GM21576 (cell line): ENCODE data around the gene ZNF805.
A peak's percentile ranks its signal among the peaks of the same experiment; 100 is the strongest.
"Not testable (repeated sequence)": the region's sequence is repeated elsewhere in the genome, so short reads cannot be mapped to it uniquely, and the experiment has no call there.

Experiments used
- ATAC-seq: cut with Tn5 transposase; IDR thresholded peaks from one replicate; pipeline ENCODE4 v1.9.1; 2021; ENCODE audit warnings: mild to moderate bottlenecking, moderate library complexity; ENCODE audit not compliant: unreplicated experiment

ZNF805 gene

DNA sequence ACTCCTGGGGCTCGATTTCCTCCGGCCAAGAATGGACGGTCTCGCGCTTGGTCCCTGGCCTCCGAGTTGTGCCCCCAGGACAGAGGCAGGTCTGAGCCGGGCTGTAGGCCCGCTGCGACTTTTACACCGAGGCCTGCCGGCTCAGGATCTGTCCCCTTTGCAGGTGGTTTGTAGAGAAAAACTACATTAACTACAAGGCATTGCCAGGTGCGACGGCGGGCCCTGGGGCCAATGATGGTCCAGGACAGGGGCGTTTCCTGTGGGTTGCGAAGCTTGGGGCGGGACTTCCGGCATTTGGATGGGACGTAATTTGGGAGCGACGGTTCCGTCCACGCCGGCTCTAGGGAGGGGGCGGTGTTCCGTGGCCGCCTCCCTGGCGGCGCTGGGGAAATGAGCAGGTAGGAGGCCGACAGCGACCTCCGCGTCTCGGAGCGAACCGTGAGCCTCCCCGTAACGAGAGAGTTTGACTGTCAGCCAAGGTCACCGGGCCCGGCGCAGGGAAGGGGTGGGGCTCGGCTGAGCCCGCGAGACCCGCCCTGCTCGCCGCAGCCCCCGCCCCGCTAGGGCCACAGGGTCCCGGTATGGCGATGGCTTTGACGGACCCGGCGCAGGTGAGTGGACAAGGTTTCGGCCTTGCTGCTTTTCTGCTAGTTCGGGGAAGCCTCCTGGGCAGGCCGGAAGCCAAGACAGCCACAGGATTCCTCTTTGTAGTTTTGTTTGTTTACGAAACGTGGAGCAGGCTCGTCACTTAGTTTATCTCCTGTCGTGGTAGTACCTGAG, at the start of gene ZNF805:
Gene ZNF805 (plus strand): TSS at position 322 of the 780 bp plus-strand sequence. CDS start 260 bp downstream, at position 582.
- ATAC-seq, result peak; percentile 91

DNA sequence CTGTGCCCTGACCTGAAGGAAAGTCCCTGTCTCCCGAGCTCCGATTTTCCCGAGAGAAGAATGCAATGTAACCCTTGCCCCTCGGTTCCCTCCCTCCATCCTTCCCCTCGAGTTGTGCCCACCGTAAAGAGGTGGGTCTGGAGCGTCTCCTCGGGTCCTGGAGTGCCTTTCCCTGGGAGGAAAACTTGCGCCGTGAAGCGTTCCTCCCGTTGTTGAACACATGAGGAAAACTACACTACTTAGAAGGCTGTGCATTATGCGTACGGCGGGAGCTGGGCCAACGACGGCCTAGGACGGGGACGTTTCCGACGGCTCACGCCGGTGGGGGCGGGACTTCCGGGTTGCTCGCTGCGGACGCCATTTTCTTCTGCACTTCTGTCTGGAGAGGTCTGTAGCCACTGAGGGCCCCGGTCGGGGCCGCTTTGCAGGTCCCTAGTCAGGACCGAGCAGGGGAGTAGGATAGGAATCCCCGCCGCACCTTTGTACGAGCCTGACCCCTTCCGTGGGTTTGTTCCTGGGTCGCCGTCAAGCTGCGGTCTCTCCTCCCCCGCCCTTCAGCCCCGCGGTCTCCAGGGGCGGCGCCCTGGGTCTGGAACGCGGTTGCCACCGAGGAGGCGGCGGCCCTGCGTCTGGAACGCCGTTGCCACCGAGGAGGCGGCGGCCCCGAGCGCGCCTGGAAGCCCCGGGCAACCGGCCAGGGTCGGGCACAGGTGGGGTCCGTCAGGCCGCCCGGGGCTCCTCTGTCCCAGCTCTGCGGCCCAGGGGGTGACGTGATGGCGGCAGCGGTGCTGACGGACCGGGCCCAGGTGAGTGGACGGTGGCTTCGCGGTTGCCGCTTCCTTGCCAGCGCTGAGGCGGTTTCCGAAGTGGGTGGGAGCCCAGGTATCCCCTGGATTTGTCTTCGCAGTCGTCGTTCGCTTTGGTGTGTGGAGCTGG, 49.0 kb upstream of the ZNF805 start, which contains the start of gene ZNF264:
Gene ZNF264 (plus strand): TSS at position 360 of the 936 bp plus-strand sequence. CDS start 414 bp downstream, at position 774.
- peak; percentile 85 for ATAC-seq

DNA sequence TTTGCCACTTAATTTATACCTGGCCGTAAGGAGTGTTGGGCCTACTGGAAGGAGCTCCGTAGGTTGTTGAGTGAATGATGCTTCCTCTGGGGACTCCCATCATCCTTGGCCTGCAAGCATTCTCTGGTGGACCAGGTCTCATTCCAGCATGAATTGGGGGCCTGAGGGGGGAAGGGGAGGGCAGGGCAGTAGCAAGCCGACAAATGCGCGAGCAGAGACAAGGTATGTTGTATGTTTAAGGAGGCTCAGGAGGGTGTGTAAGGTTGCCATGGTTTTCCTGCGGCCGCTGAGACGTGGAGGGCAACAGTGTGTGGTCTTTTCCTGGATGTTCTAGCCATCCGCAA, 48.4 kb upstream of the ZNF805 start:
- peak; percentile 15 for ATAC-seq

DNA sequence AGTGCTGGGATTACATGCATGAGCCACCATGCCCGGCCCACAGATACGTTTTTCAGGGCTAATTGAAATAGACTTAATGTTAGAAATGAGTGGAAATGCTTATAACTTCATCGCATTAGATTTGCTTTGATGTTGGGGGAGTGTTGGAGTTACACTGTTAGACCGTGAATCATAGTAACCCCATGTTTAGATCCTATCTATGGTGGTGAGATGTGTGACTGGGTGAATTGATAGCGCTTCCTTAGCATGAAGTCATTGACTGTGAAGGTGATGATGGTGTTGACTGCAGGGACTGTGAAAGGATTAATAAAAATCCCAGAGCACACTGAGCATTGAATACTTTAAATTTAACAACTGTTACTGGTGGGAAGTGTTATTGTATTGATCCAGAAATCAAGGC, 47.4 kb upstream of the ZNF805 start:
- no peak for ATAC-seq

DNA sequence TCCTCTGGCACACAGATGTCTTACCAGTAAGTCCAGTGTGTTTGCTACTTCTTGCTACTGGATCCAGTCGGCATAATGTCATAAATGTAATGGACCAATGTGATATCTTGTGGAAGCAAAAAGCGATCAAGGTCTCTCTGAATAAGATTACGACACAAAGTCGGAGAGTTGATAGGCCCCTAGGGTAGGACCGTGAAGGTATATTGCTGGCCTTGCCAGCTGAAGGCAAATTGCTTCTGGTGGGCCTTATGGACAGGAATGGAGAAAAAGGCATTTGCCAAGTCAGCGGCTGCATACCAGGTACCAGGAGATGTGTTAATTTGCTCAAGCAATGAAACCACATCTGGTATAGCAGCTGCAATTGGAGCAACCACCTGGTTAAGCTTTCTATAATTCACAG, 42.6 kb upstream of the ZNF805 start:
- not testable (repeated sequence) for ATAC-seq

DNA sequence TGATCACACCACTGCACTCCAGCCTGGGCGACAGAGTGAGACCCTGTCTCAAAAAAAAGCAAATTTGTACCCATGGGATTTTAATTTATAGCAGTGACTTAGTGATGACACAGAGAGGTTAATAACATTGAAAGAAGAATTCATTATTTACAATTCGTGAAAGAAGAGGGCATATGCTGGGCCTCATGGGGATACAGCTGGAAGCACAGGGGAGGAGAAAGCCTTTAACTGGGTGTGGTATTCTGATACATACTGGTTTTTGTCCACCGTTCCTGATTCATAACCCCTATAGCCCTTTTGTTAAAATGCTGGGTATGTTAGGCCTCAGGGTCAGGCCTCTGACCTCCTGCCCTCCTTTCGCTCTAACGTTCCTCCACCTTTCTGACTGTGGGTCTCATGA, 38.3 kb upstream of the ZNF805 start:
- ATAC-seq, result no peak

DNA sequence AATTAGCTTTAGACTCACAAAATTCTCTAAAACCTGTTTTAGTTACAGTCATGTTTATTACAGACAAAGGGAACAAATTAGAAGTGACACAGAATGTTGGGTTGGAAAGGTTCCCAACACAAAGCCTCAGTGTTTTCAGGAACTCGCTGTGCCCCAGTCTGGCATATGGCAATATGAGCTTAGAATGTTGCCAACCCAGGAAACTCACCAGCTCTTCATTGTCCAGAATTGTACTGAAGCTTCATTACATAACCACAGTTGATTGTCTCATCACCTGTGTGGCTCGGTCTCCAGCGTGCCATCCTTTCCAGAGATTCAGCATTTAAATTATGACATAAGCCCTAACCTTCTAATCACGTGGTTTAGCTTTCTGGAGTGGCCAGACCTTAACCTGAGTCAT, 30.1 kb upstream of the ZNF805 start:
- no peak for ATAC-seq

DNA sequence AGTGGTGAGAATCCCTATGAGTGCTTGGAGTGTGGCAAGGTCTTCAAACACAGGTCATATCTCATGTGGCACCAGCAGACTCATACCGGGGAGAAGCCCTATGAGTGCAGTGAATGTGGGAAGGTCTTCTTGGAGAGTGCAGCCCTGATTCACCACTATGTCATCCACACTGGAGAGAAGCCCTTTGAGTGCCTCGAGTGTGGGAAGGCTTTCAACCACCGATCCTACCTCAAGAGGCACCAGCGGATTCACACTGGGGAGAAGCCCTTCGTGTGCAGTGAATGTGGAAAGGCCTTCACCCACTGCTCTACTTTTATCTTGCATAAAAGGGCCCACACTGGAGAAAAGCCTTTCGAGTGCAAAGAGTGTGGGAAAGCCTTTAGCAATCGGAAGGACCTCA, 28.3 kb upstream of the ZNF805 start:
- ATAC-seq, result no peak

DNA sequence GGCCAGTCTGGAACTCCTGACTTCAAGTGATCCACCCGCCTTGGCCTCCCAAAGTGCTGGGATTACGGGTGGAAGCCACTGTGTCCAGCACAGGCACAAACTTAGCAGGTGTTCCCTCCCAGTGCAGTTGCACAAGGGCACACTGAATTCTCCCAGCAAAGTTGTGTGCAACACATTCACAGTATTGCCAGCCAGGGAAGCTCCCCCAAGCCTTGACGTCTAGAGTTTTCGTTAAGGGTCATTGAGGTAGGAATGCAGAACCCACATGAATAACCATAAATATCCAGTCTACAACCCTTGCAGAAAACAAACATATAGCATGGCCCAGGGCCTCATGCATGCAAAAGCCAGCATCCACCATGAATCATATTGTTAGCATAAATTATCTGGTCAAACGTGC, 12.9 kb upstream of the ZNF805 start:
- no peak for ATAC-seq

DNA sequence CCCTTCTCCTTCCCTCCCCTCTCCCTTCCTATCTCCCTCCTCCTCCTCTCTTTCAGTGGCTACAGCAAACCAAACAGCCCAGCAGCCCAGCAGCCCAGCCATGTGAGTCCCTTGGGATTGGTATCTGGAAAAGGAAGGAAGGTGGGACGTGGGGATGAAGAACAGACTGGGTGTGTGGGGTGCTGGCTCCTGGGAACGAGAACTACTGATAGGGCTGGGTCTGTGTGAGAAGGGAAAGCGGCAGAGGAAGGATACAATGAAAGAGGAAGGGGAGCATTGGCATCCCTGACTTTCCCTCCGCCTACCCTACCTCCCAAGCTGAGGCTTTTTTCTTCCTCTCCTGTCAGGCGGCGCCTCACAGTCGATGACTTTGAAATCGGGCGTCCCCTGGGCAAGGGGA, 8.7 kb upstream of the ZNF805 start:
- ATAC-seq, result no peak

DNA sequence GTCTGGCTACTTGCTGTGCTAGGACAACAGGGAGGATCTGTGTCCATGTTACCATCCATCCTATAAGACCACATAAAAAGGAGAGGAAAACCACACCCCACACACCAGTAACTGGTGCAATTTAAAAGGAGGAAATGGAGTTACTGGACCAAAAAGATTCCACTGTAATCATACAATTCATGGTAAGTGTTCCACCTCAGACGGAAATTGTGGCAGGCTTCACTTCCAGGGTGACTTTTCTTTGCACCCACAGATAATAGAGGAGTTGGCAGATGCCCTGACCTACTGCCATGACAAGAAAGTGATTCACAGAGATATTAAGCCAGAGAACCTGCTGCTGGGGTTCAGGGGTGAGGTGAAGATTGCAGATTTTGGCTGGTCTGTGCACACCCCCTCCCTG, 7.2 kb upstream of the ZNF805 start:
- no peak for ATAC-seq

DNA sequence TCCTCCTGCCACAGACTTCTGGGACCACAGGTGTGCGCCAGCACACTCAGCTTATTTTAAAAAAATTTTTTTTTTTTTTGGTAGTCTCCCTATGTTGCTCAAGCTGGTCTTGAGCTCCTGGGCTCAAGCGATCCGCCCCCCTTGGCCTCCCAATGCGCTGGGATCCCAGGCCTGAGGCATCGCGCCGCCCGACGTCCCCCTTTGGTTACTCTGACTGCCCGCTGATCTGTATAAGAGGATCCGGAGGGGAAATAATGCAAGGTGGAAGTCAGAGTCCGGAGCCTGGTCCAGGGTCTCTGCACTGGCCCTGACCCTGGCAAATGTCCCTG, 486 bp upstream of the ZNF805 start:
- ATAC-seq, result peak; percentile 22

DNA sequence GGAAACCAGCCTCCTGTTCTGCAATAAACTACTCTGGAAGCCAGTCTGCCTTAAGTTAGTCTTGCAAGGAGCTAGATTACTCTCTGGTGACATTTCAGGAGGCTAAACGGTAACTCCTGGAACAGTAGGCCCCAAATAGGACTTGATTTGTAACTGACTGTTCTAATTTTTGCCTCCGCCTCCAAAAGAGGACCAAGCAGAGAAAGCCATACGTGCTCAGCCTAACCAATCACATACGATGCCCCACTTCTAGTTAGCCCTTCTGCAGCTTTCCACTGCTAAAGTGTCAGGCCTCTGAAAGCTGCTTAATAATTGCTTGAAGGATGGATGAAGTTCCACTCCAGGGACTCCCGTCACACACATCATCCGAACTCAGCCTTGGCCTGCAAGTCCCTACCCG, 744 bp downstream of the ZNF805 start:
- ATAC-seq, result no peak

DNA sequence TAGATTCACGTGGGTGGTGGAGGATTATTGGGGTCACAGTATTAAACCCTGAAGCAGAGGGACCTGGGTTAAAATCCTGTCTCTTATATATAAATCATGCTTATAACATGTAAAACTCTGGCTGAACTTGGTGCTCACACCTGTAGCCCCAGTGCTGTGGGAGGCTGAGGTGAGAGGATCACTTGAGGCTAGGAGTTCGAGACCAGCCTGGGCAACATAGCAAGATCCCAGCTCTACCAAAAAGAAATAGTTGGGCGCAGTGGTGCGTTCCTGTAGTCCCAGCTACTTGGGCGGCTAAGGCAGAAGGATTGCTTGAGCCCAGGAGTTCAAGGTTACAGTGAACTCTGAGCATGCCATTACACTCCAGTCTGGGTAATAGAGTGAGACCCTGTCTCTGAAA, 2.4 kb downstream of the ZNF805 start:
- no peak for ATAC-seq

DNA sequence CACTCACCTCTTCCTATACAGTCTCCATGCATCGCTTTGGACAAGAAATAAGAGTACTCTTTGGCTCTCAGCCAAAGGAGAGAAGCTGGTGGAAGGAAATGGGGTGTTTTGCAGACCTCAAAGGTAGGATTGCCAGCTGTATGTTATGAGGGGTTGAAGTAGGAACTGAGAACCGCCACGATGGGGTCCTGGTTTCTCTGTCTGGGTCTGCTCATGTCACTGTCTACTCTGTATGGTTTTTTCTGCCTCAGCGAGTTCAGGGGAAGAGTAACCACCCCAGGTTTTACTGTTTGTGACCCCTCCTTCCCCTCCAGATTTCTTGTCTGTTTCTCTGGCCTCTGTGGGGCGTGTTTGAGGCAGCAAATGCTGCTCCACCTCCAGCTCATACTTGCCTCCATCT, 4.1 kb downstream of the ZNF805 start:
- ATAC-seq, result no peak

DNA sequence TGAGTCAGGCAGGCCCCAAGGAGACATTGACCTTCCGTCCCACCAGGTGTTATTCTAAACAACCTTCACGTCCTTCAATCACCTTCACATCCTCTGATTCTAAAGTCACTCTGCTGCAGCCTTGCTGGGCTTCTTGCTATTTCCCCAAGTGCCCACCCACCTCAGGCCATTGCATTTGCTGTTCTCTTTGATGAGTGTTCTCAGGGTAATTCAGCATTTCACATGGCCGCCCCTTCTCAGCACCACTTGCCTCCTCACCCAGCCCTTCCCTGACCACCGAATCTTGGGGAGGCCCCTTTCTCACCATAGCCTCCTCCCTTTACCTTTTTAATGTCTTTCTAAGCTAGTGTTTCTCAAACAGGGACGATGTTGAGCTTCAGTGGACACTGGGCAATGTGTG, 4.6 kb downstream of the ZNF805 start:
- no peak for ATAC-seq

DNA sequence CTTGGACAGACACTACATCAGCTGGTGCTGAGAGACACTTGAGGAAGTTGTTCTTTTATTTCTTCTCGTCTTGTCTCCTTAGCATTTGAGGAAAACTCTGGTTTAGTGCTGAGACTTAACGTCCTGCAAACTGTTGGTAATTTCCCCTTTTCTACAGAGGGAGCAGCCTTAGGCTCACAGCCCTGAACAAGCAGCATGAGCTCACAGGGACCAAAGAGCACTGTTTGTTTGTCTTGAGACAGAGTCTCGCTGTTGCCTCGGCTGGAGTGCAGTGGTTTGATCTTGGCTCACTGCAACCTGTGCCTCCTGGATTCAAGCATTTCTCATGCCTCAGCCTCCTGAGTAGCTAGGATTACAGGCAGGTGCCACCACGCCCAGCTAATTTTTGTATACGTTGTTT, 5.5 kb downstream of the ZNF805 start:
- ATAC-seq, result no peak

DNA sequence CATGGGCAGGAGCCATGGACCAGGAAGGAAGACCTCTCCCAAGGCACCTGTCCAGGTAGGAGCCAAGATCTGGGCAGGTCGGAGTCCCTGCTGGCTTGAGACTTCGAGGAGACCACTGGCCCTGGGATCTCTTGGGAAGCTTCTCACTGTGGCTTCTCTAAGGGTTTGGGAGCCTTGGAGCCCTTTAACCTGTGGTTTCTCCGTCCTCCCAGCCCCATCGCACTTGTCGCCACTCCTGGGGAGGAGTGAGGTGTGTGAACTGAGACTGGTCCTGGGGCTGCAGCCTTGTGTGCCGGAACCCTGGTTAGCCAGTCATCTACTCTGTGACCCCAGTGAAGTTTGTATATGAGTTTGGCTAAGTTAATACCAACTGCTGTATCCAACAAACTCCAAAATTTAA, 8.2 kb downstream of the ZNF805 start:
- no peak for ATAC-seq

DNA sequence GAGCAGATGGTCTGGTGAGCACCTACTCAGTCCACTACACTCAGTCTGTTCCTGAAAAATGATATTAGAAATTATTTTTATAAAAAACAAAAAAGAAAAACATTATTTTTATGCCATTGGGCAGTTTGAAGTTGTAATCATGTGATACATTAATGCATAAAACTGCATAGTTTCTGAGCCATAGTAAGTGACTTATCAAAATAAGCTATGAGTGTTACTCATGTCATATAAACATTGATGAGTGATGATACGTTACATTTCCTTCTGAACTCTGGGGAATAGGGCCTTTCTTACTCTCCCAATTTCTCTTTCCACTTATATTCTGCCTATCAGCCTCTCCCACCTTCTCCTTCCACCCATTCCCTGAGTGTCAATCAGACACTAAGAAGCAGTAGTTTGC, 8.9 kb downstream of the ZNF805 start:
- ATAC-seq, result no peak

DNA sequence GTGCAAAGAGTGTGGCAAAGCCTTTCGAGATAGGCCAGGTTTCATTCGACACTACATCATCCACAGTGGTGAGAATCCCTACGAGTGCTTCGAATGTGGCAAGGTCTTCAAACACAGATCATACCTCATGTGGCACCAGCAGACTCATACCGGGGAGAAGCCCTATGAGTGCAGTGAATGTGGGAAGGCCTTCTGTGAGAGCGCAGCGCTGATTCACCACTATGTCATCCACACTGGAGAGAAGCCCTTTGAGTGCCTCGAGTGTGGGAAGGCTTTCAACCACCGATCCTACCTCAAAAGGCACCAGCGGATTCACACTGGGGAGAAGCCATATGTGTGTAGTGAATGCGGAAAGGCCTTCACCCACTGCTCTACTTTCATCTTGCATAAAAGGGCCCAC, 13.3 kb downstream of the ZNF805 start:
- ATAC-seq, result not testable (repeated sequence)

DNA sequence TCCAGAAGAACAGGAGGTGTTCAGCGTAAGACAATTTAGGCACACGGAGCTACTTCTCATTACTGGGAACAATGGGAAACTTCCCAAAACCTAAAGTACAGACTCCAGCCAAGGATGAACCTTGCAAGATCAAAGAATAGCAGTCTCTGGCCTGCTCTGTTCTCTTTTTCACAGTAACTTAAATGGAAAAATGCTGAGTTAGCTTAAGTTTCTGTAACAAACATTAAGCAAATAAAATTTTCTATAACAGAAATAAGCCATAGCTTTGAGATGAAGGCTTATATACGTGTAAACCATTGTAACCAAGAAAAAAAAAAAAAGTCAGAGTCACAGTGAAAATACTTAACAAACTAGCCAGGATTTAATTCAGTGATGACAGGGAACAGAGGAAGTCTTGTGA, 21.6 kb downstream of the ZNF805 start:
- no peak for ATAC-seq

DNA sequence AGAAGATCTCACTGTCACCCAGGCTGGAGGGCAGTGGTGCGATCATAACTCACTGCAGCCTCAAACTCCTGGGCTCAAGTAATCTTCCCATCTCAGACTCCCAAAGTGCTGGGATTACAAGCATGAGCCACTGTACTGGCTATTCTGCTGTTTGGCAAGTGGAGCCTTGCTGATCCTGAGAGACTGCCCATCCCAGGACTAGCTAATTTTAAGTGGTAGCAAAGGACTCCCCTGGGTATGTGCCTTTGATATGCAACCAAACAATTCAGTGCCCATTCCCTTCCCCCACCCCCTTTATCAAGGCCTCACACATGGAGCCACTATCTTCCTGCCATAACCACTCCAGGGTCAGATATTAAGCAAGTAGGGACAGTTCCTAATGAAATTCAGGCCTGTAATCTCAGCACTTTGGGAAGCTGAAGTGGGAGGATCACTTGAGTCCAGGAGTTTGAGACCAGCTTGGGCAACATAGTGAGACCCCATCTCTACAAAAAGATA, 22.9 kb downstream of the ZNF805 start:
- ATAC-seq, result no peak
